IgD-negative memory B cell (primary cell): ENCODE measurements around the gene ZNF792. TPM values are rescaled to one million over a fixed set of nuclear protein-coding genes. Genes with fewer than 3 reads are reported as not detected.
A peak's percentile ranks its signal among the peaks of the same experiment; 100 is the strongest.
"Not testable (repeated sequence)": the region's sequence is repeated elsewhere in the genome, so short reads cannot be mapped to it uniquely, and the experiment has no call there.

ENCODE experiments used
- H3K27ac Mint-ChIP-seq, 3 donors: one replicate each; pipeline ENCODE4 v1.8.0; 2020 to 2022; ENCODE audit warnings: mild to moderate bottlenecking in 3 of 3, mixed read lengths in 3 of 3, moderate library complexity in 1 of 3
- H3K27me3 Mint-ChIP-seq: one replicate; pipeline ENCODE4 v1.8.0; 2021; ENCODE audit warnings: mixed read lengths
- H3K36me3 Mint-ChIP-seq: one replicate; pipeline ENCODE4 v1.8.0; 2020; ENCODE audit warnings: mild to moderate bottlenecking, mixed read lengths
- H3K4me1 Mint-ChIP-seq, 3 donors: one replicate each; pipeline ENCODE4 v1.8.0; 2020 to 2022; ENCODE audit warnings: mixed read lengths in 3 of 3, mild to moderate bottlenecking in 1 of 3
- H3K4me3 Mint-ChIP-seq, 4 donors: one replicate each; pipeline ENCODE4 v1.8.0; 2020 to 2022; ENCODE audit warnings: mild to moderate bottlenecking in 4 of 4, mixed read lengths in 4 of 4, moderate library complexity in 3 of 4
- H3K9me3 Mint-ChIP-seq, 3 donors: one replicate each; pipeline ENCODE4 v1.8.0; 2020 to 2021; ENCODE audit warnings: mixed read lengths in 3 of 3, mild to moderate bottlenecking in 1 of 3
- polyA plus RNA-seq: library from polyadenylated mRNA; unstranded; fragments of 300-500 nt; fragmentation: Illumina TruSeq; gene quantifications from one replicate; pipeline ENCODE4 v1.2.3, GENCODE V29; 2021

The ZNF792 gene
- polyA plus RNA-seq, result 8.9 TPM

GRCh38 chr19:34963573-34964406, at the start of gene ZNF792:
Gene ZNF792 (minus strand): TSS chr19:34964229. CDS start chr19:34963662, 567 bp downstream.
- Mint-ChIP-seq H3K9me3 (peaks cover 15 to 38% (median 18%) of the 10 kb centered on the region in 3 donors), H3K27ac (peak within 1 kb of the TSS in 2 of 3 donors; percentile 25 to 92), H3K4me1 (peaks cover 15 to 23% (median 16%) of the 10 kb centered on the region in 3 donors), H3K36me3 (peaks cover 19% of the 10 kb centered on the region), H3K27me3 (peaks cover 2% of the 10 kb centered on the region), H3K4me3 (peak within 1 kb of the TSS; percentile 82 to 97 (median 90))

- Mint-ChIP-seq H3K4me3 (peak overlapping the region in 3 of 4 donors; percentile 53 to 82 (median 63)), H3K27me3 (no peaks in the 10 kb centered on the region), H3K36me3 (no peaks in the 10 kb centered on the region), H3K9me3 (no peaks in the 10 kb centered on the region), H3K4me1 (peaks cover 0 to 21% (median 20%) of the 10 kb centered on the region in 3 donors), H3K27ac (peak overlapping the region in 2 of 3 donors; percentile 46 to 65)
Measured at GRCh38 chr19:35013041-35013819, 49.2 kb upstream of the ZNF792 start.

GRCh38 chr19:35011737-35012682, 48.0 kb upstream of the ZNF792 start:
- H3K36me3 Mint-ChIP-seq, result no peaks in the 10 kb centered on the region
- H3K27me3 Mint-ChIP-seq, result no peaks in the 10 kb centered on the region
- H3K27ac Mint-ChIP-seq, result no peak overlapping the region
- peaks cover 0 to 21% (median 20%) of the 10 kb centered on the region in 3 donors for H3K4me1 Mint-ChIP-seq
- no peaks in the 10 kb centered on the region for H3K9me3 Mint-ChIP-seq
- H3K4me3 Mint-ChIP-seq, result peak overlapping the region in 1 of 4 donors; percentile 61

GRCh38 chr19:35011091-35011689, 47.2 kb upstream of the ZNF792 start:
- Mint-ChIP-seq H3K4me3 (peak overlapping the region in 1 of 4 donors; percentile 68), H3K36me3 (no peaks in the 10 kb centered on the region), H3K27ac (no peak overlapping the region)

GRCh38 chr19:35009424-35010415, 45.7 kb upstream of the ZNF792 start:
- Mint-ChIP-seq H3K27ac (no peak overlapping the region), H3K4me1 (peaks cover 0 to 21% (median 20%) of the 10 kb centered on the region in 3 donors), H3K36me3 (no peaks in the 10 kb centered on the region)

More at GRCh38 chr19:35011091-35011689, 47.2 kb upstream of the ZNF792 start:
- no peaks in the 10 kb centered on the region for H3K27me3 Mint-ChIP-seq
- peaks cover 0 to 21% (median 20%) of the 10 kb centered on the region in 3 donors for H3K4me1 Mint-ChIP-seq
- no peaks in the 10 kb centered on the region for H3K9me3 Mint-ChIP-seq

GRCh38 chr19:35008891-35009341, 44.9 kb upstream of the ZNF792 start:
- Mint-ChIP-seq H3K27me3 (no peaks in the 10 kb centered on the region), H3K36me3 (no peaks in the 10 kb centered on the region), H3K4me1 (peaks cover 0 to 16% (median 16%) of the 10 kb centered on the region in 3 donors), H3K4me3 (no peak overlapping the region), H3K27ac (no peak overlapping the region), H3K9me3 (no peaks in the 10 kb centered on the region)

More at GRCh38 chr19:35009424-35010415, 45.7 kb upstream of the ZNF792 start:
- Mint-ChIP-seq H3K27me3 (no peaks in the 10 kb centered on the region), H3K9me3 (no peaks in the 10 kb centered on the region), H3K4me3 (peak overlapping the region in 1 of 4 donors; percentile 65)

- not testable (repeated sequence) for H3K9me3 Mint-ChIP-seq, H3K27ac Mint-ChIP-seq, H3K4me3 Mint-ChIP-seq, H3K27me3 Mint-ChIP-seq, H3K36me3 Mint-ChIP-seq
- H3K4me1 Mint-ChIP-seq, result peaks cover 13 to 20% (median 17%) of the 10 kb centered on the region in 3 donors
Measured at GRCh38 chr19:35007427-35007826, 43.4 kb upstream of the ZNF792 start.

GRCh38 chr19:35006999-35007365, 43.0 kb upstream of the ZNF792 start:
- Mint-ChIP-seq H3K27me3 (no peaks in the 10 kb centered on the region), H3K4me3 (no peak overlapping the region), H3K9me3 (no peaks in the 10 kb centered on the region), H3K27ac (no peak overlapping the region), H3K36me3 (no peaks in the 10 kb centered on the region), H3K4me1 (peaks cover 16 to 19% (median 18%) of the 10 kb centered on the region in 3 donors)

GRCh38 chr19:35006342-35006998, 42.4 kb upstream of the ZNF792 start:
- Mint-ChIP-seq H3K4me1 (peaks cover 19 to 23% (median 20%) of the 10 kb centered on the region in 3 donors), H3K9me3 (no peaks in the 10 kb centered on the region), H3K36me3 (no peaks in the 10 kb centered on the region), H3K27ac (peak overlapping the region in 1 of 3 donors; percentile 47), H3K4me3 (no peak overlapping the region), H3K27me3 (no peaks in the 10 kb centered on the region)

GRCh38 chr19:35006007-35006341, 41.9 kb upstream of the ZNF792 start:
- H3K4me1 Mint-ChIP-seq, result peaks cover 22 to 28% (median 25%) of the 10 kb centered on the region in 3 donors
- not testable (repeated sequence) for H3K27ac Mint-ChIP-seq, H3K36me3 Mint-ChIP-seq, H3K27me3 Mint-ChIP-seq, H3K4me3 Mint-ChIP-seq, H3K9me3 Mint-ChIP-seq

- Mint-ChIP-seq H3K9me3 (no peaks in the 10 kb centered on the region), H3K4me3 (peak overlapping the region in 1 of 4 donors; percentile 51), H3K27ac (no peak overlapping the region), H3K27me3 (no peaks in the 10 kb centered on the region), H3K36me3 (no peaks in the 10 kb centered on the region), H3K4me1 (peaks cover 23 to 29% (median 26%) of the 10 kb centered on the region in 3 donors)
Measured at GRCh38 chr19:35005256-35005977, 41.4 kb upstream of the ZNF792 start.
